Right lobe of liver (tissue), 4 donors: ENCODE measurements around the gene VDR.

ENCODE experiments used
- POLR2A ChIP-seq: fragments of 450-650 bp; IDR thresholded peaks from one replicate; pipeline ENCODE4 v1.6.1; 2017; ENCODE audit warnings: antibody characterized with exemption, mild to moderate bottlenecking
- TF ChIP-seq, protein P1 (sequence below), 4 donors: fragments of 200-600 bp in 3 of 4; fragments of 450-650 bp in 1 of 4; IDR thresholded peaks; one replicate each; pipeline versions ENCODE4 v1.5.1 to v1.8.0; 2016 to 2022; ENCODE audit warnings: antibody characterized with exemption in 4 of 4, mild to moderate bottlenecking in 2 of 4
- donor health status: DM: no; HTN: no; CAD: no.
- donor health status: DM: no; HTN: no; CAD: no.
- donor health status: DM: no; HTN: yes; CAD: no.

DNA sequence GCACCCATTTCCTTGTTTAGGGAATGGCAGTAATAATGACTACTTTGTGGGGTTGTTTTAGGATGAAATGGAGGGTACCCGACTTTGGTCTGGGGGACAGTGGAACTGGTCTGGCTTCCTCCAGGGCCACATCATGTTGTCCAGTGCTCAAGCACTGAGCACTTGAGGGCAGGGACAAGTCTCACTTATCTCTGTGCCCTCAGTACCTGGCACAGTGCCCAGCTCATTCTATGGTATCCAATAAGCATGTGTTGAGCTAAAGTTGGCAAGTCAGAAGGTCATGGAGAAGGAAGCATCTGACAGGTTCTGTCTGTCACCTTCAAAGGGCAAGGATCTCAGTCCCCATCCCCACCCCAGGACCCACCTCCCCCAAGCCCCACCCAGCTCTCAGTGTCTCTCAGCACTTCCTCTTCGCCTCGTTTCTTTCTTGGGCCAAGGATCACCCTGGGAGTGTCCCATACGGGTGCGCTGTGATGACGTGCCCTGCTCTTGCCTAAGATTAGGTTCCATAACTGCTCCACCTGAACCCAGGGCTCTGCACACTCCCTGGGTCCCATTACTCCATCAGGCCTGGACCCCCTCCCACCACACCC lies 34.3 kb upstream of the VDR start:
- TF ChIP-seq, protein P1, sequence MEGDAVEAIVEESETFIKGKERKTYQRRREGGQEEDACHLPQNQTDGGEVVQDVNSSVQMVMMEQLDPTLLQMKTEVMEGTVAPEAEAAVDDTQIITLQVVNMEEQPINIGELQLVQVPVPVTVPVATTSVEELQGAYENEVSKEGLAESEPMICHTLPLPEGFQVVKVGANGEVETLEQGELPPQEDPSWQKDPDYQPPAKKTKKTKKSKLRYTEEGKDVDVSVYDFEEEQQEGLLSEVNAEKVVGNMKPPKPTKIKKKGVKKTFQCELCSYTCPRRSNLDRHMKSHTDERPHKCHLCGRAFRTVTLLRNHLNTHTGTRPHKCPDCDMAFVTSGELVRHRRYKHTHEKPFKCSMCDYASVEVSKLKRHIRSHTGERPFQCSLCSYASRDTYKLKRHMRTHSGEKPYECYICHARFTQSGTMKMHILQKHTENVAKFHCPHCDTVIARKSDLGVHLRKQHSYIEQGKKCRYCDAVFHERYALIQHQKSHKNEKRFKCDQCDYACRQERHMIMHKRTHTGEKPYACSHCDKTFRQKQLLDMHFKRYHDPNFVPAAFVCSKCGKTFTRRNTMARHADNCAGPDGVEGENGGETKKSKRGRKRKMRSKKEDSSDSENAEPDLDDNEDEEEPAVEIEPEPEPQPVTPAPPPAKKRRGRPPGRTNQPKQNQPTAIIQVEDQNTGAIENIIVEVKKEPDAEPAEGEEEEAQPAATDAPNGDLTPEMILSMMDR (IDR thresholded peaks at IDR 0.05), result no peak
- no peak for TF ChIP-seq POLR2A
